SU-DHL-6 (cell line): ENCODE data around the gene BEX2.
"Not testable (repeated sequence)": the region's sequence is repeated elsewhere in the genome, so short reads cannot be mapped to it uniquely, and the experiment has no call there.

ENCODE experiments used
- H2AFZ ChIP-seq: fragments of 200-600 bp; sonication (generic); 2 replicates; pipeline ENCODE4 v1.6.1; 2014; ENCODE audit warnings: low read depth, mild to moderate bottlenecking, moderate library complexity, mixed read lengths, antibody characterized with exemption, low read length; ENCODE audit not compliant: severe bottlenecking
- H3F3A ChIP-seq: fragments of 200-600 bp; shearing (Covaris generic); 2 replicates; pipeline ENCODE4 v1.6.0; 2016; ENCODE audit warnings: antibody characterized with exemption, mild to moderate bottlenecking; ENCODE audit not compliant: insufficient read depth
- H3K27ac ChIP-seq: fragments of 200-600 bp; sonication (generic); 2 replicates; pipeline ENCODE4 v1.5.1; 2016; ENCODE audit warnings: low read depth, mild to moderate bottlenecking, low read length, moderate library complexity, mixed read lengths
- H3K27me3 ChIP-seq: fragments of 200-600 bp; sonication (generic), shearing (Covaris generic); 2 replicates; pipeline ENCODE4 v1.6.0; 2014; ENCODE audit warnings: mild to moderate bottlenecking, low read length
- H3K36me3 ChIP-seq: fragments of 200-600 bp; sonication (generic); 2 replicates; pipeline ENCODE4 v1.6.1; 2014; ENCODE audit warnings: mild to moderate bottlenecking, low read length, mixed read lengths
- H3K4me2 ChIP-seq: fragments of 300-600, 200-600 bp; shearing (Covaris generic), sonication (generic); 2 replicates; pipeline ENCODE4 v1.6.0; 2014; ENCODE audit warnings: low read length, low read depth, mild to moderate bottlenecking; ENCODE audit not compliant: poor library complexity, severe bottlenecking
- H3K4me3 ChIP-seq: fragments of 200-600 bp; sonication (generic); 2 replicates; pipeline ENCODE4 v1.5.1; 2014; ENCODE audit warnings: antibody characterized with exemption, low read length, mild to moderate bottlenecking, mixed read lengths; ENCODE audit not compliant: insufficient read depth, poor library complexity, severe bottlenecking
- H3K79me2 ChIP-seq: fragments of 200-600 bp; sonication (generic); 2 replicates; pipeline ENCODE4 v1.6.1; 2014; ENCODE audit warnings: mild to moderate bottlenecking, low read length, moderate library complexity; ENCODE audit not compliant: insufficient read depth
- H3K9ac ChIP-seq: fragments of 200-600 bp; sonication (generic); 2 replicates; pipeline ENCODE4 v1.7.0; 2014; ENCODE audit warnings: mild to moderate bottlenecking, low read length
- H3K9me2 ChIP-seq: fragments of 200-600 bp; sonication (generic); replicated peaks from 2 replicates; pipeline ENCODE4 v1.6.1; 2014; ENCODE audit warnings: low read length; ENCODE audit not compliant: insufficient read depth
- H3K9me3 ChIP-seq: fragments of 200-600 bp; sonication (generic); 2 replicates; pipeline ENCODE4 v1.6.1; 2014; ENCODE audit warnings: low read length, mixed read lengths; ENCODE audit not compliant: insufficient read depth
- H4K20me1 ChIP-seq: fragments of 200-600 bp; sonication (generic); 2 replicates; pipeline ENCODE4 v1.6.1; 2014; ENCODE audit warnings: low read depth, mild to moderate bottlenecking, antibody characterized with exemption, low read length, moderate library complexity, mixed read lengths
- EZH2phosphoT487 ChIP-seq: fragments of 200-600 bp; sonication (generic), shearing (Covaris generic); conservative IDR thresholded peaks from 2 replicates; pipeline ENCODE4 v1.6.1; 2018; ENCODE audit warnings: mild to moderate bottlenecking, antibody characterized with exemption, low read length, moderate library complexity, mixed read lengths
- TF ChIP-seq, protein P1 (sequence below): fragments of 200-600 bp; sonication (generic); IDR thresholded peaks from one replicate; pipeline ENCODE4 v1.5.1; 2017; ENCODE audit warnings: antibody characterized with exemption, mild to moderate bottlenecking, low read length, moderate library complexity; ENCODE audit not compliant: insufficient read depth, poor library complexity, severe bottlenecking

The BEX2 gene

DNA sequence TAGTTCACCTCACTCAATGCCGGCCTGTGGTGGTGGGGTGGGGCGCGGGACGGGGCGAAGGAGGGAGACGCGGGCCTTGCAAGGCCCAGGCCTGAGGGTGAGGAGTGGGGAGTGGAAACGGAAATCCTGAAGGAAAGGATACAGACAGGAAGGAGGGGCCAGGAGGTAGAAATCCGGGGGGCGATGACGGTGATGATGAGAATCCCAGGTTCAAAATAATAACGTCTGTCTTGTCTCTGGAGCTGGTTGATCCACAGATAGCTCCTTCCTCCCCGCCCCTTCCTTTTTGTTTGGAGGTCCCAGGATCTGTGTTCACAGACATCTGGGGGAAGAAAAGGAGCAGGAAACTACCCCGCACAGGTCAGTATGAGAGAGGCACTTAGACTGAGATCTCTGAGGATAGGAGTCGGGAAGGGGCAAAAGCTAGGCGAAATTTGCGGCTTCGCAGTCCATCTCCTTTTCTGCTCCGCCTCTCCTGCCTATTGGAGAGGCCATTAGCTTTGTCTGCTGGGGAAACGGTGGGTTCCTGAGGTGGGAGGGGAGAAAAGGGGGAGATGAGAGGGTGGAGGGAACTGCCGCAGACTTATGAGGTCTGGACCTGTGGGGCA lies 20.0 kb upstream of the BEX2 start:
- no peak overlapping the region for H3K9ac ChIP-seq
- no peak overlapping the region for H3K4me2 ChIP-seq
- H3K4me3 ChIP-seq: no peak overlapping the region
- no peaks in the 10 kb centered on the region for H3K9me3 ChIP-seq
- no peaks in the 10 kb centered on the region for H3K36me3 ChIP-seq
- no peaks in the 10 kb centered on the region for H3K79me2 ChIP-seq
- H3K9me2 ChIP-seq: no peaks in the 10 kb centered on the region
- no peak for TF ChIP-seq EZH2phosphoT487
- TF ChIP-seq, protein P1, sequence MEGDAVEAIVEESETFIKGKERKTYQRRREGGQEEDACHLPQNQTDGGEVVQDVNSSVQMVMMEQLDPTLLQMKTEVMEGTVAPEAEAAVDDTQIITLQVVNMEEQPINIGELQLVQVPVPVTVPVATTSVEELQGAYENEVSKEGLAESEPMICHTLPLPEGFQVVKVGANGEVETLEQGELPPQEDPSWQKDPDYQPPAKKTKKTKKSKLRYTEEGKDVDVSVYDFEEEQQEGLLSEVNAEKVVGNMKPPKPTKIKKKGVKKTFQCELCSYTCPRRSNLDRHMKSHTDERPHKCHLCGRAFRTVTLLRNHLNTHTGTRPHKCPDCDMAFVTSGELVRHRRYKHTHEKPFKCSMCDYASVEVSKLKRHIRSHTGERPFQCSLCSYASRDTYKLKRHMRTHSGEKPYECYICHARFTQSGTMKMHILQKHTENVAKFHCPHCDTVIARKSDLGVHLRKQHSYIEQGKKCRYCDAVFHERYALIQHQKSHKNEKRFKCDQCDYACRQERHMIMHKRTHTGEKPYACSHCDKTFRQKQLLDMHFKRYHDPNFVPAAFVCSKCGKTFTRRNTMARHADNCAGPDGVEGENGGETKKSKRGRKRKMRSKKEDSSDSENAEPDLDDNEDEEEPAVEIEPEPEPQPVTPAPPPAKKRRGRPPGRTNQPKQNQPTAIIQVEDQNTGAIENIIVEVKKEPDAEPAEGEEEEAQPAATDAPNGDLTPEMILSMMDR: no peak
- H4K20me1 ChIP-seq: no peaks in the 10 kb centered on the region
- no peak overlapping the region for H3K27ac ChIP-seq
- H3K27me3 ChIP-seq: no peaks in the 10 kb centered on the region
- H2AFZ ChIP-seq: no peak overlapping the region
- H3F3A ChIP-seq: no peaks in the 10 kb centered on the region

- Histone ChIP-seq H4K20me1 (no peaks in the 10 kb centered on the region), H3K9me3 (no peaks in the 10 kb centered on the region), H3K9me2 (no peaks in the 10 kb centered on the region), H3K36me3 (no peaks in the 10 kb centered on the region), H3K4me2 (no peak within 1 kb of the TSS), H3K9ac (no peak within 1 kb of the TSS), H3F3A (no peaks in the 10 kb centered on the region), H3K4me3 (no peak within 1 kb of the TSS), H2AFZ (no peak within 1 kb of the TSS), H3K27me3 (no peaks in the 10 kb centered on the region), H3K27ac (no peak within 1 kb of the TSS), H3K79me2 (no peaks in the 10 kb centered on the region)
- no peak for TF ChIP-seq EZH2phosphoT487
Measured at GRCh38 chrX:103329991-103330390, 19.2 kb upstream of the BEX2 start, which contains the start of gene TCEAL7. TSS of gene TCEAL7 (plus strand) at chrX:103330239. CDS start at chrX:103331404, 1,165 bp downstream.

- Histone ChIP-seq H3K9ac (no peak overlapping the region), H3K79me2 (no peaks in the 10 kb centered on the region), H3K4me3 (no peak overlapping the region), H3K9me2 (no peaks in the 10 kb centered on the region), H3K4me2 (no peak overlapping the region), H4K20me1 (no peaks in the 10 kb centered on the region), H3K27ac (no peak overlapping the region), H3K9me3 (no peaks in the 10 kb centered on the region), H3F3A (no peaks in the 10 kb centered on the region), H2AFZ (no peak overlapping the region), H3K36me3 (no peaks in the 10 kb centered on the region), H3K27me3 (no peaks in the 10 kb centered on the region)
- TF ChIP-seq, protein P1: no peak
- no peak for TF ChIP-seq EZH2phosphoT487
Measured at GRCh38 chrX:103311399-103311780, 600 bp upstream of the BEX2 start.

DNA sequence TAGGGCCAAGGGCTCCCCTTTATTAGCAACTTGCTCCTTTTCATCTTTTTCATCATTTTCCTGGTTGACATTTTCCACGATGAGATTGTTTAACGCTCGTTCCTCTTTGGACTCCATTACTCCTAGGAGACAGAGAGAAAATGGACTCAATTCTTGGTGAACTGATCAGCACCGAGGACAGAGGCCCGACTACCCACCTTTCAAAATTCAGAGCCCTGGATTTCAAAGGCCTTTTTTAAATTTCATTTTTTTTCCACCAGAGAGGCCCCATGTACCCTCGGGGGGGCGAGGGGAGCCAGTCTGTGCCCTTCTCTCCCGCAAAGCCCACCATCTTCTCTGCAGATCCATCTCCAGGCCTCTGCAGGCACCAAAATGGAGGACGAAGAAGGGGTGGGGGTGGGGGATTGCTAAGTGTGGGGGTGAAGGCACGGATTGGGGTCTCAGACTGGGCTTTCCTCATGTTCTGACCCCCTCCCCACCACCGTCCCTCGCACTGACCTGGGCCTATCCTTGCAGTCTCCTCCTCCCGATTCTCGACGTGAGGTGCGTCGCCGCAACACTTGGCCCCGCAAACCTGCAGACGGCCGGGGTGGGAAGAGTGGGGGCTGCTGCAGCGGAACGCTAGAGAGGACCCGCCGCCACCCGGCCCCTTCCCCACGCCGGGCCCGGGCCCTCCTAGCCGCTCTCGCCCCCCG lies 783 bp downstream of the BEX2 start:
- TF ChIP-seq, protein P1: no peak
- TF ChIP-seq EZH2phosphoT487: no peak
- no peaks in the 10 kb centered on the region for H3K9me2 ChIP-seq
- H3K4me3 ChIP-seq: no peak overlapping the region
- H3K27me3 ChIP-seq: no peaks in the 10 kb centered on the region
- no peaks in the 10 kb centered on the region for H3K9me3 ChIP-seq
- H3K79me2 ChIP-seq: no peaks in the 10 kb centered on the region
- H3K27ac ChIP-seq: no peak overlapping the region
- H4K20me1 ChIP-seq: no peaks in the 10 kb centered on the region
- H3K4me2 ChIP-seq: no peak overlapping the region
- H3K36me3 ChIP-seq: no peaks in the 10 kb centered on the region
- H2AFZ ChIP-seq: no peak overlapping the region
- no peak overlapping the region for H3K9ac ChIP-seq
- H3F3A ChIP-seq: no peaks in the 10 kb centered on the region

DNA sequence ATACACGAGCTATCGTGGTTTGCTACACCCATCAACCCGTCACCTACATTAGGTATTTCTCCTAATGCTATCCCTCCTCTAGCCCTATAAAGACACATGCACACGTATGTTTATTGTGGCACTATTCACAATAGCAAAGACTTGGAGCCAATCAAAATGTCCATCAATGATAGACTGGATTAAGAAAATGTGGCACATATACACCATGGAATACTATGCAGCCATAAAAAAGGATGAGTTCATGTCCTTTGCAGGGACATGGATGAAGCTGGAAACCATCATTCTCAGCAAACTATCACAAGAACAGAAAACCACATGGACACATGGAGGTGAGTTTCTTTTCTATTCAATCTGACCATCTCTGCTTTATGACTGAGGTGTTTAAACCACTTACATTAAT lies 5.1 kb downstream of the BEX2 start:
- H3K27ac ChIP-seq, H2AFZ ChIP-seq, H3K4me2 ChIP-seq, H3K36me3 ChIP-seq, H4K20me1 ChIP-seq, H3K27me3 ChIP-seq, H3K9me3 ChIP-seq, H3K9ac ChIP-seq, H3F3A ChIP-seq, H3K79me2 ChIP-seq, H3K9me2 ChIP-seq, H3K4me3 ChIP-seq: not testable (repeated sequence)
